Stomach (tissue), 4 donors: Measurements from ENCODE around the gene SRSF1.

ENCODE experiments used
- CTCF ChIP-seq, 7 experiments: fragments of 450-650 bp in 4 of 7; fragments of 200-600 bp in 3 of 7; sonication (generic) in 3 of 7; IDR thresholded peaks; one replicate each; pipeline ENCODE4 v1.5.1; 2016 to 2019; ENCODE audit warnings: antibody characterized with exemption in 7 of 7, control low read depth in 2 of 7, mild to moderate bottlenecking in 1 of 7
- EP300 ChIP-seq: sonication (generic); formaldehyde crosslinking; IDR thresholded peaks from one replicate; pipeline ENCODE4 v1.6.1; 2017; ENCODE audit warnings: antibody characterized with exemption
- POLR2A ChIP-seq, 4 donors: fragments of 450-650 bp; IDR thresholded peaks; one replicate each; pipeline ENCODE4 v1.6.1; 2016; ENCODE audit warnings: antibody characterized with exemption in 4 of 4, control low read depth in 2 of 4, mild to moderate bottlenecking in 1 of 4, moderate library complexity in 1 of 4
- POLR2AphosphoS5 ChIP-seq, 3 donors: sonication (generic); formaldehyde crosslinking; IDR thresholded peaks; one replicate each; pipeline ENCODE4 v1.6.1; 2016; ENCODE audit warnings: antibody characterized with exemption in 3 of 3

GRCh38 chr17:57966875-57967274 is 40.2 kb downstream of the SRSF1 start:
- TF ChIP-seq CTCF (IDR thresholded peaks at IDR 0.05) = no peak
- TF ChIP-seq POLR2A (IDR thresholded peaks at IDR 0.05) = no peak
- TF ChIP-seq POLR2AphosphoS5 (IDR thresholded peaks at IDR 0.05) = no peak
- no peak for TF ChIP-seq EP300
